NK-92 (cell line): ENCODE measurements around the gene RAB13.

Source experiments
- DNase-seq: peaks from one replicate; lab custom pipeline; 2025; ENCODE audit not compliant: unreplicated experiment; lab: John Stamatoyannopoulos, UW

Gene RAB13

GRCh38 chr1:153957744-153958110 is 28.4 kb downstream of the RAB13 start:
- DNase-seq: no peak

GRCh38 chr1:153956997-153957715 is 29.0 kb downstream of the RAB13 start:
- no peak for DNase-seq

- no peak for DNase-seq
Observed at GRCh38 chr1:153954826-153955225, 31.3 kb downstream of the RAB13 start.

- DNase-seq: no peak
Observed at GRCh38 chr1:153953859-153954365, 32.2 kb downstream of the RAB13 start.

- DNase-seq: no peak
Observed at GRCh38 chr1:153951801-153952200, 34.3 kb downstream of the RAB13 start.

GRCh38 chr1:153951183-153951582 is 35.0 kb downstream of the RAB13 start:
- DNase-seq: no peak

GRCh38 chr1:153946622-153947241 is 39.4 kb downstream of the RAB13 start, which contains the start of gene DENND4B:
DENND4B (minus strand) TSS chr1:153946718; CDS start chr1:153944374, 2,344 bp downstream.
- DNase-seq: no peak

GRCh38 chr1:153945795-153946621 is 40.1 kb downstream of the RAB13 start:
- DNase-seq: no peak

- no peak for DNase-seq
Observed at GRCh38 chr1:153945131-153945794, 40.9 kb downstream of the RAB13 start.

- no peak for DNase-seq
Observed at GRCh38 chr1:153944827-153945117, 41.4 kb downstream of the RAB13 start.

- DNase-seq: no peak
Observed at GRCh38 chr1:153944005-153944826, 41.9 kb downstream of the RAB13 start.

- no peak for DNase-seq
Observed at GRCh38 chr1:153942766-153943549, 43.2 kb downstream of the RAB13 start.

GRCh38 chr1:153941826-153942725 is 44.1 kb downstream of the RAB13 start:
- DNase-seq: no peak

GRCh38 chr1:153940756-153941155 is 45.4 kb downstream of the RAB13 start:
- no peak for DNase-seq

- DNase-seq: no peak
Observed at GRCh38 chr1:153939476-153939875, 46.7 kb downstream of the RAB13 start.

- no peak for DNase-seq
Observed at GRCh38 chr1:153938996-153939395, 47.1 kb downstream of the RAB13 start.

GRCh38 chr1:153937331-153937730 is 48.8 kb downstream of the RAB13 start:
- DNase-seq: no peak

- no peak for DNase-seq
Observed at GRCh38 chr1:153936011-153936802, 49.9 kb downstream of the RAB13 start.
